GM19468 (cell line): Measurements from ENCODE around the gene APLF.
A peak's percentile ranks its signal among the peaks of the same experiment; 100 is the strongest.

ENCODE experiments used
- ATAC-seq: cut with Tn5 transposase; IDR thresholded peaks from one replicate; pipeline ENCODE4 v1.9.1; 2021; ENCODE audit warnings: mild to moderate bottlenecking, moderate library complexity, moderate number of reproducible peaks; ENCODE audit not compliant: unreplicated experiment; ENCODE audit errors: extremely low read depth

The APLF gene, protein sequence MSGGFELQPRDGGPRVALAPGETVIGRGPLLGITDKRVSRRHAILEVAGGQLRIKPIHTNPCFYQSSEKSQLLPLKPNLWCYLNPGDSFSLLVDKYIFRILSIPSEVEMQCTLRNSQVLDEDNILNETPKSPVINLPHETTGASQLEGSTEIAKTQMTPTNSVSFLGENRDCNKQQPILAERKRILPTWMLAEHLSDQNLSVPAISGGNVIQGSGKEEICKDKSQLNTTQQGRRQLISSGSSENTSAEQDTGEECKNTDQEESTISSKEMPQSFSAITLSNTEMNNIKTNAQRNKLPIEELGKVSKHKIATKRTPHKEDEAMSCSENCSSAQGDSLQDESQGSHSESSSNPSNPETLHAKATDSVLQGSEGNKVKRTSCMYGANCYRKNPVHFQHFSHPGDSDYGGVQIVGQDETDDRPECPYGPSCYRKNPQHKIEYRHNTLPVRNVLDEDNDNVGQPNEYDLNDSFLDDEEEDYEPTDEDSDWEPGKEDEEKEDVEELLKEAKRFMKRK

DNA sequence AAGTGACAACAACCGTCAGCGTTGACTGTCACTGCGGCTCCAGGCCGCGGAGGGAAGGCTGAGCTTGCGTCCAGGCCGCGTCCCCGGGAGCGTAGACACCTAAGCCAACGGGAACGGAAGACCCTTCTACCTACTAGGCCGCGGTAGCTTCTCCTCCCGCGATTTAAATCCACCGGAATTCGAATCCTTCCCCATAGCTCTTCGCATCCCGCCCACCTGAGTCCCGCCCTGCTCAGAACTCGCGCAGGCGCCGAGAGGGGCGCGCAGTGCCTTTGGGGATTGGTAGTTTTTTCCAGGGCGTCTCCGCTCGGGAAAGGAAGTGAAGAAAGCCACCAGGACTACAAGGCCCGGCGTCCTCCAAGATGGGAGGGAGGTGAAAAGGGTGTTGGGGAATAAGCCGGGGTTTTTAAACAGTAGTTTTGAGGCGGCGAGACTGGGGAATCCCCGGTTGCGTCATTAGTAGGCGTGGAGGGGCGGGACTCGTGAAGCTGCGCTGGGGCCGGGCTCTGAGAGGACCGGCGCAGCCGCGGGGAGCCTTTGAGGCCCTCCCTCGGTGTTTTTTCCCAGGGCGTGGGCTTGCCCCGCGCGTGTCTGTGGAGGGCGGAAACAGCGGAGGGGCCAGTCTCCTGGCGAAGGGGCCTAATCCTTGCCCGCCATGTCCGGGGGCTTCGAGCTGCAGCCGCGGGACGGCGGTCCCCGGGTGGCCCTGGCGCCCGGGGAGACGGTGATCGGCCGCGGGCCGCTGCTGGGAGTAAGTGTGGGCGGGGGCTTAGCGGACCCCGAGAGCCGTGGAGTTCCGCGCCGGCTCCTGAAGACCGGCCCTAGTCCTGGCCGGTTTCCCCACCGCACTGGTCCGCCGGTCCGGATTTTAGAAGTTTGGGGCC lies at the start of gene APLF, which contains the start of gene FBXO48:
TSS of gene APLF (plus strand) at position 509 of the 884 bp plus-strand sequence. CDS start at position 656, 147 bp downstream.
TSS of gene FBXO48 (minus strand) at position 218 of the 884 bp plus-strand sequence. CDS start 2,149 bp downstream, outside the sequence.
- peak; percentile 93 for ATAC-seq

DNA sequence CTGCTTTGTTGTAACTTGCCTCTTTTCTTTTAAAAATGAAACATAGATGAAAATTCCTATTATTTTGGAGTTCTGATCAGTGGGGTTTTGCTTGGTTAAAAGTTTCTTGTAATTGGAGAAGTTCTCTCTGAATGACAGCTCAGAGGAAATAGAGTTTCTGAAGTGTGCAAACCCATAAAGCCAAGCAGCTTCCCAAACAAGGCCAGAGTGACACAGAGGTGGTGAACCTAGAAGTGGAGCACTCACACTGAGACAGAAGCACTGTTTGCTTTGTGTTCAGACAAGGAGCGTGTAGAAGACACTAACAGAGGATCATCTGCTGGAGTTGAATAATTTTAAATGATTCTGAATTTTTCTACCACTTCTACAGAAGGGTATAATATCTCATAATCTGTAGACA lies 49.5 kb upstream of the APLF start:
- ATAC-seq, result no peak

GRCh38 chr2:68418419-68418818 lies 49.0 kb upstream of the APLF start:
- ATAC-seq, result no peak

DNA sequence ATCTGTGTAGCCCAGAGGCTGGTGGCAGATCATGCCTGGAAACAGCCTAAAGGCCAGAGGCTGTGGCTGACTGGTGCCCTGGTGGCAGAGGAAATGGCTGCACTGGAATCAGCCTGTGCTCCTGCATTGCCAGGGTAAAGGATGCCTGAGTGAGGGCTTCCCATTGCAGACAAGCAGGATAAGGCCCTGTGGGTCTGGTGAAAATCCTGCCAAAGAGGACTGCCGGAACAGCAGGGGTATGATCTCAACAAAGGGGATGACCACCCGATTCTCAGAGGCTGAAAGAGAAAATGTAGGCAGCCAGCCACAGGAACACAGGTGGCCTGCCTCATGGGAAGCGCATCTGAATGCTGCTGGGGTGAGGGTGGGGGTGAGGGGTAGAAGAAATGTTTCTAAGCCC lies 48.5 kb upstream of the APLF start:
- ATAC-seq, result no peak

- no peak for ATAC-seq
These were observed 47.0 kb upstream of the APLF start for GRCh38 chr2:68420254-68420910.

DNA sequence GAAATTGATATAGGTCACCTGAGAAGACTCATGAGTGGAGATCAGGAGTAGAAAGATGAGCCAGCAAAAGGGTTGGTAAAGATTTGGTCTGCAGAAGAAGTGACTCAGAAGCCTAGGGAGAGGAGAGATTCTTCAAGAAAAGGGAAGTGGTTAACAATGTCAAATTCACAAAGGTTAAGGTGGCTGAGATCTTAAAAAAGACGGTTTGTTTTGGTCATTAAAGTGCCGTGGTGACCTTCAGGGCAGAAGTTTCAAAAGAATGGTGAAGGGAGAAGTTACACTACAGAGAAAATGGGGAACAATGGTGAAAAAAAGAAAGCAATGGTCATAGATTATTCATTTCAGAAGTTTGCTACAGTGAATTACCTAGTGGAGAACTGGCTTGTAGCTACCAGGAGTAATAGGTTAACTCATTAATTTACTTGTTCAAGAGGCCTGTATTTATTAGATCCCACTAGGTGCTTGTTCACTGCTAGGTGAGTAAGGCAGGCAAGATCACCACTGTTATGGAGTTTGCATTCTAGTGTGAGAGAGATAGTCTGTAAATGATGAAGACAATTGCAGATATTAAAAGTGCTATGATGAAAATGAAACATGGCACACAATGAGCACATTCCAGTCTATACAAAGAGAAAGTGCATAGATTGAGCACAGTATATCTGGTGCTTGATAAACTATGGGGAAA lies 43.3 kb upstream of the APLF start:
- peak; percentile 47 for ATAC-seq

GRCh38 chr2:68425503-68425902 lies 41.9 kb upstream of the APLF start:
- no peak for ATAC-seq

- no peak for ATAC-seq
These were observed 40.9 kb upstream of the APLF start for GRCh38 chr2:68426446-68426845.

DNA sequence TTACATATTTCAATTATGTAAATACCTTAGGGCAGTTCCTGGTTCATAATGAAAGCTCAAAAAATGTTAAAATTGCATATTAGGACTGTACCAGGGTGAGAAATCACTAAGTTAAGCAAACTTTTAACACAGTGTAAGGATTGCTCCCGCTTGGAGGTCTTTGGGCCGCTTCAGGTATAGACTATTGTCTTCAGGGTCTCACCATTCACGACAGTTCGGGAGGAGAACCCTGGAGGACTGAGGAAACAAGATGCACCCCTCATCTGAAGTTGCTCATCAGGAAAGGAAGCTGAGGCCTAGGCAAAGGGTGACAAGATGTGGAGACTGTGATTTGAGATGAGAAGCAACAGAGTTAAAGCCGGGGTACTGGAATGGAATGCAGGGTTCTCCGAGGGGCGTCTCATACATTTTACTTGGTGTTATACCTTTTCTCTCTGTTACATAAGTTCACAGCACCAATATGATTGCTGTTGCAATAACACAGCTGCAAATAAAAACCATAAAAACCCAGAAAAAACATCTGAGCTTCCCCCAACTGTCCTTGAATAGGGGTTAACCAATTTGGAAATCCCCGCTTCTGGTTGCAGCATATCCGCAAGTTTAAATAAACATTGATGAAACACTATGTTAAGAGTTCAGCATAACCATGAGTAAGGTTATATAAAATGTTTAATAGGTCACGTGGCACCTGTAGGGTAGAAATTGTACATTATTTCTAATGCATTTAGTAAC lies 40.4 kb upstream of the APLF start:
- no peak for ATAC-seq

DNA sequence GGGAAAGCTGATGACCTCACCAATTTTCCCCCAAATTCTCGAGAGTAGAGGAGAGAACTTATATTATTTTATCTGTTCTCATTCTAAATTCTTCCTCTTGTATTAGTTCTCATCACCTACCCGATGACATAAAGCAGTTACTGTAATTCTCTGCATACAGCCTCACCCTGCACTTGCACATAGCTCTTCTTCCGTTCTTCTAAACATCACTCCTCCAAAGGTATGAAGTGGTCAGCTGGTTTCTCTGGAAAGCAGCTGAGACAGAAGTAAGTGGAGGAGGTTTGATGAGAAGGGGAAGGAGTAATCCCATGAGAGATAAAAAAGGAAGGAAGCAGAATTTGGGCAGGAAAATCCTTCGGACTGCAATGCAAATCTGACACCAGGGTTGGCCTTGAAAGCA lies 39.3 kb upstream of the APLF start:
- no peak for ATAC-seq

GRCh38 chr2:68428746-68429145 lies 38.6 kb upstream of the APLF start:
- no peak for ATAC-seq

GRCh38 chr2:68429311-68429826 lies 38.0 kb upstream of the APLF start:
- ATAC-seq, result no peak

DNA sequence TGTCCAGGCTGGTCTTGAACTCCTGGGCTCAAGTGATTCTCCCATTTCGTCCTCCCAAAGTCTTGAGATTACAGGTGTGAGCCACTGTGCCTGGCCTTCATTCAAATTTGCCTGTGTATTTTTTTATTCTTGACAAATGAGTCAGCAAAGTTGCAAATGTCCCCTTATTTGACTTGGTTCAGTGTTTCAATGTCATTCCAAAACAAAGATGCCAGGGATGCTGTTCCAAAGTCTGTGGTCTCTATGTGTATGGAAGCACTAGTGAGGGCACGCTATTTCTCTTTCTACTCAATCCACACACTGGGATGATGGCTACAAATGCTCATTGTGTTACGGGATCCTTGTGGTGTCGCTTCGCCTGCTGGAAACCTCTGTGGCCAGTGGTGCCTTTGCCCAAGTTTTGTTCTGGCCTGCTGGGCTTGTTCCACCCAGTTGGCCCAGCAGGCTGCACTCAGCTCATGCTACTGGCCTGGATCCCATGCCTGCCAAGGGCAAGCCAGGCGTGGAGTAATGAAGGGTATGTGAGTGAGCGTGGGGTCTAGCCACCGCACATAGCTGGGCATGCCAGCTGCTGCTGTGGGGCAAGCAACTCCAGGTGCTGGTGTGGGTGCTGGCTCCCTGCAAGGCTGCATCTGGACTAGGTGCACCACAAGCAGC lies 35.9 kb upstream of the APLF start:
- no peak for ATAC-seq

GRCh38 chr2:68432696-68433658 lies 34.4 kb upstream of the APLF start:
- no peak for ATAC-seq

DNA sequence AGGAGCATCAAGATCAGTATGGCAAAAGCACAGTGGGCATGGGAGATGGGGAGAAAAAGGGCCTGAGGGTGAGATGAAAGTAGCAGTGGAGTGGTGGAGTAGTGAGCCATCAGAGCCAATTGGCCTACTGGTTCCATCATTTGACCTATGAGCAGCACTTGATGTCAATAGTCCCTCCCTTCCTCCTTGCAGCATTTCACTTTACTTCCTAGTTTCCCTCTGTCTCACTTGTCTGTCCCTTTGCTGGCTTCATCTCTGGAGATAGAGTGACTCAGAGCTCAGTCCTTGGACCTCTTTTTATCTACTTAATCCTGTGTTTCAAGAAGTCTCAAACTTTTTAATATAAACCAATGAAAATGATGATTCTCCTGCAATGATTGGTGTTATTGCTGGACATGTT lies 32.4 kb upstream of the APLF start:
- no peak for ATAC-seq

DNA sequence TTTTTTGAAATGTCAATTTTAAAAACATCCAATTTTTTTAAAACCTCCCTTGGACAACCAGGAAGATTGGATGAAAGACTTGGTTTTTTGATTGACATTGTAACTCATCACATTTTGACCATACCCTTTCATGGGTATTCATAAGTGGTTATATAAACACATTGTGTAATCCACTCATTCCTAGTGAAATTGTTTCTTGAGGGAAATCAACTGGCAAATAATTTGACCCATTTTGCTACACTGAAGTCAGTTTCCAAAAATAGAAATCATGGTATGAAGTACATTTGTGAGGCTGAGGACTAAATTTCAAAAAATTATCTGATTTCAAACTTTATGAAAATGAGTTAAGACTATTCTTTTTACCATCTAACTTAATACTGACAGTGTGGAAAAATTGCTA lies 31.8 kb upstream of the APLF start:
- no peak for ATAC-seq

DNA sequence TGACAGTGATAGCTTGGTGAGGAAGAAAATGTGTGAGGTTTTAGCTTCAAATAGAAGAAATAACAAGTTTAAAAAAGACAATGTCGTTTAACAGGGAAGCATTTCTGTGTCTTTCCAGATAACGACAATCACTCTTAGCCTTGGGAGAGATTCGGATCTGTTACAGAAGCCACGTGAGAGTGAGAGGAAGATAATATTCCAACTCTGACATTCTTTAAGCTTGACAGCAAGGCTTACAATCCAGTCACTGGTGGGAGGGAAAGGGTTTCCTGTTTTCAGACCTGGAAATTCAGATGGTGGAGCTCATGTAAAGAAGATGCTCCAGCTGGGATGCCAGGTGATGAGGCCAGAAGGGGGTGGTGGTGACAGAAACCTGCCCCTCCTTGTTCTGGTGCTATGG lies 31.1 kb upstream of the APLF start:
- ATAC-seq, result no peak
